Smooth muscle cell of the umbilical artery (primary cell): ENCODE results near the gene GPT2. TPM values are rescaled to one million over a fixed set of nuclear protein-coding genes. Genes with fewer than 3 reads are reported as not detected.

Experiments used
- total RNA-seq: library from RNA; depleted of rRNA; stranded (reverse); fragments of >200 nt; gene quantifications from 2 replicates; pipeline ENCODE4 v1.2.3, GENCODE V29; 2014

The GPT2 gene
- 32.1 and 36.9 TPM in 2 replicates for total RNA-seq

GRCh38 chr16:46883690-46884512, at the start of gene GPT2:
TSS of gene GPT2 (plus strand) at chr16:46884362. CDS start at chr16:46884716, 354 bp downstream.

DNA sequence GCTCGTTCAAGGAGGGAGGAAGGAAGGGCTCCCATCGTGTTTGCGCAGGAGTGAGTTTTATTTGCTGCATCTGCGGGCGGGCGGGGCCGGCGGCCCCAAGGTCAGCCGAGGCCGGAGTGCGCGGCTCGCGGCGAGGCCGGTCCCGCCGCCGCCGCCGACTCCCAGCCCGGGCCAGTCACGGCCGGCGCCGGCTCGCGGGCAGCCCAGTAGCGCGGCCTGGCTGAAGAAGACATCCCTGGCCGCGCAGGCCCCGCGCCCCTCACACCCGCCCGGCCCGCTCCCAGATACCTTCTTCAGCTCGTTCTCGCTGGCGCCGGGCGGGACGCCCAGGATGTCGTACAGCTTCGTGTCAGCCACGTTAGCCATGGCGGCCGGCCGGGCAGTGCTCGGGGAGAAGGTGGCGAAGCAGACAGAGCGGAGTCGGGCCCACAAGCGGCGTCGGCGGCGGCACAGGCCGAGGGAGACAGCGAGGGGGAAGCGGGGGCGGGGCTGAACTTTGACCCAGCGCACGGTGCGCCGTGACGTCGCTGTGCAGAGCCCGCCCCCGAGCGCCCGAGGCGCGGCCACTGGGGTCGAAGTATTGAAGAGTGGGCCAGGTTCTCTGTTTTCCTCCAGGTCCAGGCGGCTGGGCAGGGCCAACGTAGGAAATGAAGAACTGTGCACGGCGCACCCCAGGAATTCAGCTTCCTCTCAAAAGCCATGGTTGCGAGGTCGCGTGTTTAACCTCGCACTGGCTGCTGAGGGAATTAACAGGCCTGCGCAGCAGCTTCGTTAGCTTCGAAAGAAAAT, 89.2 kb downstream of the GPT2 start, which contains the start of gene DNAJA2:
Gene DNAJA2, minus strand, starts transcription at position 468 of the 789 bp plus-strand sequence. Its CDS starts 102 bp downstream, at position 366.

Other genes starting within 250 kb of the GPT2 start
- gene VPS35, start 195.2 kb upstream of the GPT2 start, total RNA-seq = 133 and 140 TPM in 2 replicates
- gene ORC6, start 194.7 kb upstream of the GPT2 start, total RNA-seq = 2.4 and 10.2 TPM in 2 replicates
- gene MYLK3, start 136.0 kb upstream of the GPT2 start, total RNA-seq = under 0.01 and 0.32 TPM in 2 replicates
- gene C16orf87, start 53.2 kb upstream of the GPT2 start, total RNA-seq = 12.6 and 14.3 TPM in 2 replicates
- 79.2 and 81.4 TPM in 2 replicates for gene DNAJA2, start 89.3 kb downstream of the GPT2 start, total RNA-seq